ENCODE results near the gene COMMD1.
"Not testable (repeated sequence)": the region's sequence is repeated elsewhere in the genome, so short reads cannot be mapped to it uniquely, and the experiment has no call there.

COMMD1 gene

DNA sequence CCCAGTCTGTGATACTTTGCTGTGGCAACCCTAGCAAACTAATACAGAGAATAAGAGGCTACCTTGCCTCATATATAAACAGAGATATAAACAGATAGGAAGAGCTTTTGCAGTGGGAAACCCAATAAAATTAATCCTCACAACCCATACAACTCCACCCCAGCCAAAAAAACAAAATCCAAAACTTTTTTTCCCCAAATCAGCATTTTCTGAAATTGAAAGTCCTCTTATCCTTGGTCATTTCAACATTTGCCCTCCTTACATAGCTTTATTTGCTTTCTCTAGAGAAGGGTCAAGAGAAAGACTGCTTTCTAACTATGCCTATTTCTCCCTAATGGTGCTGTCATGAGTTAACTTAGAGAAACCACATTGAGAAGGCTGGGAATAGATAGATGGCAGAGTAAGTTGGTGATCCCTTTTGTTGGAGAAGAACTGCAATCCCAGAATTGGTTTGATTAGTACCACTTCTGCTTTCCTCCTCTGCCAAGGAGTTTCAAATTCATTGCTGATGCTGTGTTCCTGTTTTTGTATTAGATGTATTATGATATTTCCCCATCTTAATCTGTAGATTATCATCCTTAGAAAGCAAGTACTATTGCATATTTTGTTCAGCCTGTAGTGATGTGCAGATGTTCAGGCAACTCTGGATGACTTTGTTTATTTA lies 214.0 kb downstream of the COMMD1 start:
- H2AFZ ChIP-seq (ENCODE audit: low read length) = no peak overlapping the region
- H3K36me3 ChIP-seq (replicated peaks; ENCODE audit: insufficient read depth, low read length) = no peaks in the 10 kb centered on the region
- no peak overlapping the region for H3K4me3 ChIP-seq (ENCODE audit: low read length)
- H3K4me2 ChIP-seq (ENCODE audit: low read depth, low read length) = no peak overlapping the region
- no peak for DNase-seq
- H3K9me3 ChIP-seq (replicated peaks; ENCODE audit: insufficient read depth, low read length) = no peaks in the 10 kb centered on the region
- H3K9me2 ChIP-seq (replicated peaks; ENCODE audit: insufficient read depth, low read length) = no peaks in the 10 kb centered on the region
- TF ChIP-seq, protein P1, sequence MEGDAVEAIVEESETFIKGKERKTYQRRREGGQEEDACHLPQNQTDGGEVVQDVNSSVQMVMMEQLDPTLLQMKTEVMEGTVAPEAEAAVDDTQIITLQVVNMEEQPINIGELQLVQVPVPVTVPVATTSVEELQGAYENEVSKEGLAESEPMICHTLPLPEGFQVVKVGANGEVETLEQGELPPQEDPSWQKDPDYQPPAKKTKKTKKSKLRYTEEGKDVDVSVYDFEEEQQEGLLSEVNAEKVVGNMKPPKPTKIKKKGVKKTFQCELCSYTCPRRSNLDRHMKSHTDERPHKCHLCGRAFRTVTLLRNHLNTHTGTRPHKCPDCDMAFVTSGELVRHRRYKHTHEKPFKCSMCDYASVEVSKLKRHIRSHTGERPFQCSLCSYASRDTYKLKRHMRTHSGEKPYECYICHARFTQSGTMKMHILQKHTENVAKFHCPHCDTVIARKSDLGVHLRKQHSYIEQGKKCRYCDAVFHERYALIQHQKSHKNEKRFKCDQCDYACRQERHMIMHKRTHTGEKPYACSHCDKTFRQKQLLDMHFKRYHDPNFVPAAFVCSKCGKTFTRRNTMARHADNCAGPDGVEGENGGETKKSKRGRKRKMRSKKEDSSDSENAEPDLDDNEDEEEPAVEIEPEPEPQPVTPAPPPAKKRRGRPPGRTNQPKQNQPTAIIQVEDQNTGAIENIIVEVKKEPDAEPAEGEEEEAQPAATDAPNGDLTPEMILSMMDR (IDR thresholded peaks at IDR 0.05; ENCODE audit: low read length) = no peak
- no peak for TF ChIP-seq EZH2phosphoT487 (IDR thresholded peaks at IDR 0.05; ENCODE audit: low read length)
- no peaks in the 10 kb centered on the region for H3K27me3 ChIP-seq (replicated peaks; ENCODE audit: insufficient read depth, low read length)
- H3F3A ChIP-seq (ENCODE audit: insufficient read depth, low read length) = no peaks in the 10 kb centered on the region
- no peaks in the 10 kb centered on the region for H3K79me2 ChIP-seq (ENCODE audit: low read length)
- H3K4me1 ChIP-seq (ENCODE audit: low read length) = peaks cover 12% of the 10 kb centered on the region
- H4K20me1 ChIP-seq (ENCODE audit: insufficient read depth, low read length) = no peaks in the 10 kb centered on the region
- no peak overlapping the region for H3K27ac ChIP-seq (ENCODE audit: low read length)
- no peak overlapping the region for H3K9ac ChIP-seq (ENCODE audit: low read length)

DNA sequence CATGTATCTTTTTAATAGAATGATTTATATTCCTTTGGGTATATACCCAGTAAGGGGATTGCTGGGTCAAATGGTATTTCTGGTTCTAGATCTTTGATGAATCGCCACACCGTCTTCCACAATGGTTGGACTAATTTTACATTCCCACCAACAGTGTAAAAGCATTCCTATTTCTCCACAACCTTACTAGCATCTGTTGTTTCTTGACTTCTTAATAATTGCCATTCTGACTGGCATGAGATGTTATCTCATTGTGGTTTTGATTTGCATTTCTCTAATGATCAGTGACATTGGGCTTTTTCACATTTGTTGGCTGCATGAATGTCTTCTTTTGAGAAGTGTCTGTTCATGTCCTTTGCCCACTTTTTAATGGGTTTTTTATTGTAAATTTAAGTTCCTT lies 220.8 kb downstream of the COMMD1 start:
- Histone ChIP-seq H3F3A (ENCODE audit: insufficient read depth, low read length) (peaks cover 19% of the 10 kb centered on the region), H3K4me1 (ENCODE audit: low read length) (peaks cover 18% of the 10 kb centered on the region)
- H3K36me3 ChIP-seq (replicated peaks; ENCODE audit: insufficient read depth, low read length); H3K27ac ChIP-seq (ENCODE audit: low read length); H3K4me3 ChIP-seq (ENCODE audit: low read length); H3K9me2 ChIP-seq (replicated peaks; ENCODE audit: insufficient read depth, low read length); H3K79me2 ChIP-seq (ENCODE audit: low read length); DNase-seq; H3K9me3 ChIP-seq (replicated peaks; ENCODE audit: insufficient read depth, low read length); H2AFZ ChIP-seq (ENCODE audit: low read length); H3K9ac ChIP-seq (ENCODE audit: low read length); H3K27me3 ChIP-seq (replicated peaks; ENCODE audit: insufficient read depth, low read length); H3K4me2 ChIP-seq (ENCODE audit: low read depth, low read length); H4K20me1 ChIP-seq (ENCODE audit: insufficient read depth, low read length): not testable (repeated sequence)

DNA sequence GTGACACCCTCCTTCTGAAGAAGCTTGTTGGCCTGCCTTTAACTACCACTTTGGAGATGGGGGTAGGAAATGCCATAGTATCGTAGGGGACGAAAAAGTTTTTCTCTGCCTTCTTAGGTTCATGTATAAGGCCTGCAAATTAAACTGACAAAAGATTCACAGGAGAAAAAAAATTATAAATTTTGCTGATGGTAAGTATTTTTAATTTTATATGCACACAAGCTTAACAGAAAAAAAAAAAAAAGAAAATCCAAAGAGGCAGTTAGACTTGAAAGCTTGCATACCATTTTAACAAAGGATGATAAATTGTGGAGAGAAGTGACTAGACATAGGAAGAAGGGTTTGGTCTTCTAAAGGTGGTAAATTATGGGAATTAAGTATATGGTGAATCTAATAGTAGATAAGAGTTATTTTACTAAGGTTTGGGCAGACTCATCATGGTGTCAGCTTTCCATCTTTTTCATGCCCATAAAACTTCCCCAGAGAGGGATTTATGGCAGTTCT lies 227.9 kb downstream of the COMMD1 start:
- Histone ChIP-seq H3K9ac (ENCODE audit: low read length) (no peak overlapping the region), H3F3A (ENCODE audit: insufficient read depth, low read length) (peaks cover 19% of the 10 kb centered on the region), H3K27me3 (replicated peaks; ENCODE audit: insufficient read depth, low read length) (no peaks in the 10 kb centered on the region), H3K9me2 (replicated peaks; ENCODE audit: insufficient read depth, low read length) (no peaks in the 10 kb centered on the region), H3K27ac (ENCODE audit: low read length) (no peak overlapping the region), H3K9me3 (replicated peaks; ENCODE audit: insufficient read depth, low read length) (no peaks in the 10 kb centered on the region), H3K79me2 (ENCODE audit: low read length) (no peaks in the 10 kb centered on the region), H4K20me1 (ENCODE audit: insufficient read depth, low read length) (no peaks in the 10 kb centered on the region), H3K4me2 (ENCODE audit: low read depth, low read length) (no peak overlapping the region), H2AFZ (ENCODE audit: low read length) (no peak overlapping the region), H3K36me3 (replicated peaks; ENCODE audit: insufficient read depth, low read length) (no peaks in the 10 kb centered on the region), H3K4me1 (ENCODE audit: low read length) (peaks cover 17% of the 10 kb centered on the region), H3K4me3 (ENCODE audit: low read length) (no peak overlapping the region)
- TF ChIP-seq, protein P1 (IDR thresholded peaks at IDR 0.05; ENCODE audit: low read length) = no peak
- no peak for TF ChIP-seq EZH2 (optimal IDR thresholded peaks at IDR 0.05; ENCODE audit: low read depth, low read length)
- no peak for TF ChIP-seq EZH2phosphoT487 (IDR thresholded peaks at IDR 0.05; ENCODE audit: low read length)
- DNase-seq = no peak
